Activated CD4-positive, CD25-positive, alpha-beta regulatory T cell treated with anti-CD3 and anti-CD28 coated beads, Interleukin-2, amount 50 U/mL, for 24 hours (primary cell): ENCODE results near the gene UGGT1.

Experiments used
- ATAC-seq, 2 donors: fragments of 150-1000 bp; cut with Tn5 transposase; one replicate each; pipeline ENCODE4 v1.10.0; 2021; ENCODE audit warnings: mild to moderate bottlenecking in 1 of 2, moderate library complexity in 1 of 2

Gene UGGT1

DNA sequence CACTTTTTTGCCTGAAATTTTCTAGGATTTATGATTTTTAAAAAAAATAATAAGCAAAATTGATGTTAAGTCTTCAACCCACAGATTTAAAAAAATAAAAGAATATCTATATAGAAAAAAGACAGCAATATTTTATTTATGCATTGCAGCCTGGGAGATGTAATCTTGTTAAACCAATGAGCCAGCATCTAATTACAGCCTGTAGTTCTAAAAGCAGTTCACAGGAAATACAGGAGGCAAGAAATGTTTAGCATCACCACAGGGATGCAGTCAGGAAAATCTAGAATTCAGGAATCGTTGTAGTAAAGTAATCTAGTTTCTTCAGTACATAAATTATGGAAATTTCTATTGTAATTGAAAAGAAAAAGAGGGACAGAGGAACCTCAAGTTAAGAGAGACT, 17.2 kb downstream of the UGGT1 start:
- no peak for ATAC-seq

- ATAC-seq, result no peak
These were observed 18.2 kb downstream of the UGGT1 start for GRCh38 chr2:128109243-128109642.

- no peak for ATAC-seq
These were observed 25.1 kb downstream of the UGGT1 start for GRCh38 chr2:128115921-128116623.

DNA sequence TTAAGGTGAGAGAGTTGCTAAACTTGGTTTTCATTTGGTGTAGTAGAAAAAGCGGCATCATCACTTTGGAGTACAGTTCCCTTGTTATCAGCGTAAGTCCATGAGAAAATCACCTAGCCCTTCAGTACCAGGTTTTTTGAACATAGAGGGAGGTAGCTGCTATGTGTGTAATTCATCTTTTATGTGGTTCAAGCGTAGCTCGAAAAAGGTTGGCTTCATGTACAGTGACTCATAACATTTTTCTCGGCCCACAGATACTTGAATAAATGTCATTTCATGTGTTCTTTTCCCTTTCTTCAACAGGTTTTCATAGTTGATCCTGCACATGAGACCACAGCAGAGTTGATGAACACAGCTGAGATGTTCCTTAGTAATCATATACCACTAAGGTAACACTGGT, 43.6 kb downstream of the UGGT1 start:
- no peak for ATAC-seq

GRCh38 chr2:128137094-128137616, 46.2 kb downstream of the UGGT1 start:
- ATAC-seq, result no peak

DNA sequence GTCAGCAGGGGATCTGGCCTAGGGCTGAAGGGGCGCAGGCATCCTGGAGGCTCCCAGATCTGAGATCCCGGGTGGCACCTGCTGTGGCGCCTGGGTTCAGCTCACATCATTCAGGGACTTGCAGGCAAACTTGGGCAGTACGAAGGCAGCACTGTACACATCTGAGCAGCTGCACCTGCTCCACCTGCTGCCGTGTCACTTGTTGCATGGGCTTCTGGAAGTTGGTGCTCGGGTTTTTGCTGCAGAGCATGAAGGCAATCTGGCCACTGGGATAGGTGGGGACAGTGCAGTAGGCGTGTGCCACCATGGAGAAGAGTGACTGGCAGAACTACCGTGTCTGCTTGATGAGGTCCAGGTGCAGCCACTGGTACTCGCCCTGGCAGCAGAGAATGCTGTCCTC, 48.6 kb downstream of the UGGT1 start:
- no peak for ATAC-seq

DNA sequence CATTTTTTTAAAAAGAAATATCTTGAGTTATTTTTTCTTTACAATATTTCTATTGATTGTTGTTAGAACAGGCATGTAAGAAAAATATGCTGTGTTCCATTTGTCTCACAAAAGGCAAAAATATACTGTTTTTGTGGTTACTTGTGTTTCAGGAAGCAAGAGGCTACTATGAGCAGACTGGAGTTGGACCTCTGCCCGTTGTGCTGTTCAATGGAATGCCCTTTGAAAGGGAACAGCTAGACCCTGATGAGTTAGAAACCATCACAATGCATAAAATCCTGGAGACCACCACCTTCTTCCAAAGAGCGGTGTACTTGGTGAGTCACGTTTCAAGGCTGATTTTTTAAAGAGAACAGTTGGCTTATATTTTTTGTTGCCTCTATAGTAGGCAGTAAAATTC, 54.7 kb downstream of the UGGT1 start:
- no peak for ATAC-seq

DNA sequence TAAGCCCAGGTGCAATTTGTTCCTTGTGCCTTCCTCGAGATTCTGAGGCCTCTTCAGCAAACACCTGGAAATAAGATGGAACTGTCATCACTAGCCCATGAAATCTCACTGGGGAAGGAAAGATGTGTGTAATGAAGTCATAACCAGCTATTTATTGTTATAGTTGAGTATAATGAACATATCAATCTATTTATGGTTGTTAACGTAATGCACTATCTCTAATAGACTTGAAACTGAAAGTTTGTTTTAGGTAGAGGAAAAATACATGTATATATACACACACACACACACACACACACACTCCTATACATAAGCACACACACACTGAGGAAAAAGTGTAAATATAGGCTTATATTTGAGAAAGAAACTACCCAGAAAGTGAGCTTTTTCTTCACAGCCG, 62.8 kb downstream of the UGGT1 start:
- ATAC-seq, result no peak

- ATAC-seq, result no peak
These were observed 63.2 kb downstream of the UGGT1 start for GRCh38 chr2:128154225-128154624.

DNA sequence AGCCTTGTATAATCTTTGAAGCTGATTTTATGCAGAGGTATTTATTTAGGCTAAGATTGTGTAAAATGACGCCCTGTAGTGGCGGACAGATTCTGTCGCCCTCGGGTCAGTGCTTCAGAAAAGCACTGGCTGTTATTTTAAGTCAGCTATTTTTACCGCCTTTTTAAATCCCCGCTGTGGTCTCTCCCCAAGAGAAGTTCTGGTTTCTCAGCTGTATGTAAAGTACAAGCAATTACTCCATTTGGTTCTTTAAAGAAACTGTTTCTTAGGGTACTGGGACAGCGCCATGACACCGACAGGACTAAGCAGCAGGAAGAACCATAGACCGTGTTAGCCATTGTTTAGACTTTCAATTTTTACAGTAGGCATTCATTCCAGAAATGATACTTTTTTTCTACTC, 65.0 kb downstream of the UGGT1 start:
- no peak for ATAC-seq

DNA sequence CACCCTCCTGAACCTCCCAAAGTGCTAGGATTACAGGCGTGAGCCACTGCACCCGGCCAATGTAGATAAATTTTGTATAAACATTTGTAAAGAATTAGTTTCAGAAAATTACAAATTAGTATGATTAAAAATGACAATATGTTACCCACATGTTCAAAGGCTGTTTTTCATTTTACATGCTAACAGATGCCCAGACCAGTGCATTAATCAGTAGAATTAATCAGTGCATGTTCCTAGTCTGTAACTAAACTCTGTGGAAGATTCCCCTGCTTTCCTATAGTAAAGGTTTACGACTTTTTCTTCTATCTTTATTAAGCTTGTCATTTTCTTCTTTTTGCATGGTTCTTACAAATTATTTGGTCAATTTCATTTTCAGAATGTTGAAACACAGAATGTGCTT, 65.8 kb downstream of the UGGT1 start:
- ATAC-seq, result no peak

DNA sequence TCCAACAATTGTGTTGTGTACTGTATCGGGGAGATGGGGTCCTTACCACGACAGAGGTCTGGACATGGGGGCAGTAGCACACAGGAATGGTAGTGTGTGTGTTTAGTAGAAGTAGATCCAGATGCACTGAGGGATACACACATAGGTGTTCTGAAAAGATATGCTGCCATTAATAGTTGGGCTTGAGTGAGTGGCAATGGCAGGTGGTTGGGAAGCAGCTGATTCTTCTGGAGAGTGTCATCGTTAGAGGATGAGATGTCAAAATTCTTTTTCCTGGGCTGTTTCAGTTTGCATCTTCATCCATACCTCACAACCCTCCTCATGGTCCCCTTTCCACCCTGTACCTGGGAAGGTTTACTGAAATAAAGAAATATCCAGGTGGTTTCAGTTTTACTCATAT, 66.6 kb downstream of the UGGT1 start:
- no peak for ATAC-seq

DNA sequence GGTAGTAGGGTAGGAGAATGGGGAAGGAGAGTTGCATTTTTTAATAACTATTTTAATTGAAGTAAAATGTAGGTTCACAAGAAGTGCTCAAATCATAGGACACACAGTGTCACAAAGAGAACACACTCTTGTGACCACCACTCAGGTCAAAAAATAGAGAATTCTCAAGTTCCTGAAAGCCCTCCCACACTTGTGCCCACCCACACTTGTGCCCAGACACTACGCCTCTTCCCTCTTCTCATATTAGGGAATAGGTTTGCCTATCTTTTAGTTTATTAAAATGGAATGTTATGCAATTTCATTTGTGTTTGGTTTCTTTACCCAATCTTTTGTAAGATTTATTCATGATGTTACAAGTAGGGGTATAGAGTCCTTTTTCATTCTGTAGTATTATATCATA, 67.2 kb downstream of the UGGT1 start:
- ATAC-seq, result no peak

DNA sequence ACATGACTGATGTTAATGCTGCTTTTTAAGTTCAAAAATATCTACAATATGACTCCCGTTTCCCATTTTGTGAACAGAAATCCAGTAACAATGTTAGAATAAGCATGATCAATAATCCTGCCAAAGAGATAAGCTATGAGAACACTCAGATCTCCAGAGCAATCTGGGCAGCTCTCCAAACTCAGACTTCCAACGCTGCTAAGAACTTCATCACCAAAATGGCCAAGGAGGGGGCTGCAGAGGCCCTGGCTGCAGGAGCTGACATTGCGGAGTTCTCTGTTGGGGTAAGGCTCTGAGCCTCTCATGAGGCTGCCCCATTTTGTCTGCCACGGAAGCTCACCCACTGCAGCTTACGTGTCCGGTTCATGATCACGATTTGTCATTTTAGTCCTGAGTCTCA, 68.4 kb downstream of the UGGT1 start:
- ATAC-seq, result no peak

DNA sequence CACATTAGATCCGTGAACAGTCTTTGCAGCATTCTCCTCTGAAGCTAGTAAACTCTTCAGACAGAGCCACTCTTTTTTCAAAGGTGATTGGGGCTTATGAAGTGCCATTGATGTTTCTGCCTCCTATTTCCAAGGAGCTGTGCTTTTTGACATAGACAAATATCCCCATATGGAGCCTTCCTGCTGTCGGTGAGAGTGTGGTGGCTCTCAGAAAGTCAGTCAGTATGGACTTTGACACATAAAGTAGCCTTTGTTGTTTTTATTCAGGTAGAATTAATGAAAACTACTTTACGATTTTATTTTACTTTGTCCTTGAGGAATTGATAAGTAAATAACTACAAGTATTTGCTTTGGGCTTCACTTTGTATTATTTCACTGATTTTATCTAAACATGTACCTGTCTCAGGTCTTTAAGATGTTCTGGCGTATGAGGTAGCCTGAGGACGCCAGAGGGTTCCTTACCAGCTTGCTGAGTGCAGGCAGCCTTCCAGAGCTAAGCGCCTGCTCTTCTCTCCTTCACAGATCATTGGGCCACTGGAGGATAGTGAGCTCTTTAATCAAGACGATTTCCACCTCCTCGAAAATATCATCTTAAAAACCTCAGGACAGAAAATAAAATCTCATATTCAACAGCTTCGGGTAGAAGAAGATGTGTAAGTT, 69.7 kb downstream of the UGGT1 start:
- ATAC-seq, result no peak

GRCh38 chr2:128162266-128162665, 71.3 kb downstream of the UGGT1 start:
- ATAC-seq, result no peak

- no peak for ATAC-seq
These were observed 73.3 kb downstream of the UGGT1 start for GRCh38 chr2:128164311-128164710.

DNA sequence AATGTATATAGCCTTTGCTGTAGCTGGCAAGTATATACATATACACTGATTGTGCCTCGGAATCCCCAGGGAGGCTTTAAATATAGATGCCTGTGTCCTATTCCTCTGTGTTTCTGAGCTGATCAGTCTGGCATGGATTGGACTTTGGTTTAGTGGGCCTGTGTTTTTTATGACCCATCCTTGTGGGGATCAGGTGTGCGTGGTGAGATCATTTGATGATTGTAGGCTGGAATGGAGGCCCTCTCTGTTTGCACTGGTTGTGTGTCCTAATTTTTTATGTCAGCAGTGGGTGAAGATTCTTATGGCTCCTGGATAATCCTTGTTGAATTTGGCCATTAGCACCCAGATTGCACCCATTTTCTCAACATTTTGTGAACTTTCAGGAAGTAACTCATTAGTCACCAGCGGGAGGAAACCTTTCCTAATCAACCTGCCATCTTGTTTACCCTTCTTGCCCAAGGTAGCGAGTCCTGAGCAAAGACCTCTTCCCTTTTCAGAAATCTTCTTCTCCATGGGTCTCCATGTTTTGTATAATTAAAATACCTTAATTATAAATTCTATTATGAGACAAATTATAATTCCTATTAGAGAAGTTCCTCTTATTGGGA, 75.8 kb downstream of the UGGT1 start:
- ATAC-seq, result no peak

GRCh38 chr2:128169094-128169493, 78.1 kb downstream of the UGGT1 start:
- ATAC-seq, result no peak

- no peak for ATAC-seq
These were observed 78.5 kb downstream of the UGGT1 start for GRCh38 chr2:128169497-128169896.

DNA sequence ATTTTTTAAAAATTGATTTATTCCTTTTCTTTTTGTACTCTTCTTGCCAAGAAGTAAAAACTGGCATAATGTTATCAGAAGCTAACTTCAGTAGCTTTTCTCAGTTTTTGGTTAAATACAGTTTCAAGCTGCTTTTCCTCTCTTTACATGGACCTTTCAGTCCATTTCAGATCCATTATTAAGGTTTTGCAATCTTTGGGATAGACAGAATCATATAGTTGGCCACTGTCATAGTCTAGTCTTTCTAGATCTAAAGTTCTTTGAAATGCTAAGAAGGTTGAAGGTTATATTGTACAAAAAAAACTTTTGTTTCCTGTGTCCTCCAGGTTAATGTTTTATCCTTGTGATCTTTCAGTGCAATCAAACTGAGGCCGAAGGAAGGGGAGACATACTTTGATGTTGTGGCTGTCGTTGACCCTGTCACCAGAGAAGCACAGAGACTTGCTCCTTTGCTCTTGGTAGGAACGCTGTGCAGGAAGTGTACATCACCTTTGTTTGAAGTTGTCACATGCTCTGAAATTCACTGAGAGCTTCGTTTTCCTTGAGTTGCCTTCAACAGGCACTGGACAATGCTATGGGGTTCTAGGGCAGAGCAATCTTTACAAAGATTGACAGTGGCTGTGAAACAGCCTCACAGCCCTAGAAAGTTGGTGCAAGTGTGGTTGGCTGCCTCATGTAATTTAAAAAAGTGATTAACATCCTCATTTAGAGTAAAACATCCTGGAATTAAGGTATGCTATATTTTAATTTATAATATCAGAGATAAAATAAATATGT, 79.1 kb downstream of the UGGT1 start:
- no peak for ATAC-seq

DNA sequence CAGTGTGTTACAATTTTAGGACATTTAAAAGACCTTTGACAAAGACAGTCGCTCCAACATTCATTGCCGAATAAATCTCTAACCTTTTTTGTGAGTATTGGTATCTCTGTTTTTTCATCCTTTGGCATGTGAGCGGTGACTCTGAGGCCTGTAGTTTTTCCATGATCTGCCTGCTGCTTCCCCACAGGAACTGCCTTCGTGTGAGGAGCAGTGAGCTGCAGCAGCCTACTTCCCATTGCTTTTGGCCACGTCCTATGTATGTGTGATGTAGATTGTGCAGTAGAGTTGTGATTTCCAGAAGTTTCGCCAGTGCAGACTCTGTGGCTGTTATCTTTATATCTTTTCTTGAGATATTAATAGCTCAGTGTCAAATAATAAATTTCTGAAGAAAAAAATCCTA, 79.8 kb downstream of the UGGT1 start:
- ATAC-seq, result no peak

- ATAC-seq, result no peak
These were observed 81.2 kb downstream of the UGGT1 start for GRCh38 chr2:128172191-128172590.
